ENCODE data around the gene HAND2. TPM values are rescaled to one million over a fixed set of nuclear protein-coding genes. Genes with fewer than 3 reads are reported as not detected.

Gene HAND2
- total and polyA plus RNA-seq, 2 of the 13 experiments (the other 11 are each of a cell fraction or from before 2014, with no cell fraction given) = not detected

DNA sequence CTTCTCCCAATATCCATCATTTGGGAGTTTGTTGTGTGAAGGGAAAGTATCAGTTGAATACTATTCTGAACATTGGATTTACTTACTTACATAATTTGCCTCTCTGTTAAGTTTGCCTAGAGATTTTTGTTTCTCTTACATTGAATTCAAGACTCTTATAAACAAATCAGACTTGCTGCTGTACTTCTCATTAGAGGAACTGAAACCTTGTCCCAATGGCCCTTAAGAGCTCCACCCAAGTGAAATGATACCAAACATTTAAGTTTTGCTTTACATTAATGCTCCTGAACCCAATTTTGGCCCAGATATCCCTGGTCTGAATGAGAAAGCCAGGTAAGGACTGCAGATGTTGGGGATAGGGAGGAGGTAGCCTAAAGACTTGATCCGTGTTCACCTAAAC lies 32.0 kb downstream of the HAND2 start:
- no peak overlapping the region for H3K4me2 ChIP-seq (ENCODE audit: low read depth, low read length)
- no TSS peak for BruUV-seq (replicated peaks)
- H3K9me3 ChIP-seq (ENCODE audit: low read length) = no peaks in the 10 kb centered on the region
- CTCF ChIA-PET (ENCODE audit: low intra/inter-chr PET ratio, low total read pairs) = no interaction called here
- 0 out of 2 replicates have a peak, but pooled peaks cover 8% of the 10 kb centered on the region for H3K4me1 ChIP-seq (ENCODE audit: insufficient read depth, low read length)
- in situ Hi-C loops (cut with HindIII; ENCODE audit: extremely low pct_ligation_motif_present, low pct_unique_long_range_greater_than_20kb) (loop anchor here (10.0 kb wide), 1 partner anchor 183 kb away; no protein-coding TSS in a partner anchor), intact Hi-C loops (cut with micrococcal nuclease; ENCODE audit: unreplicated experiment) (no loop called here)
- no peaks in the 10 kb centered on the region for H4K20me1 ChIP-seq (ENCODE audit: insufficient read depth, low read length)
- peaks cover 0 to 13% of the 10 kb centered on the region in 2 experiments; a peak in 2 of 5 replicates for H3K27me3 ChIP-seq (ENCODE audit: control insufficient read depth in 1 of 2, insufficient read depth in 2 of 2, low read length in 2 of 2)
- no peak overlapping the region for H3K9ac ChIP-seq (ENCODE audit: insufficient read depth, low read depth, low read length)
- ATAC-seq (no peak), DNase-seq (ENCODE audit: low spot score) (no peak), FAIRE-seq (no peak)
- H3K79me2 ChIP-seq (ENCODE audit: insufficient read depth, low read length) = no peaks in the 10 kb centered on the region
- H3K27ac ChIP-seq (ENCODE audit: extremely low read length, insufficient read depth, low read length) = no peak overlapping the region
- WGBS (ENCODE audit: low lambda C conversion rate) = 0% methylated on average over 1 of the region's 1 CpG
- H2AFZ ChIP-seq (ENCODE audit: low read length) = no peak overlapping the region
- POLR2A ChIA-PET = no interaction called here
- no peaks in the 10 kb centered on the region for H3K36me3 ChIP-seq (replicated peaks in 1 of 2; ENCODE audit: control insufficient read depth in 1 of 2, insufficient read depth in 2 of 2, low read length in 2 of 2)
- H3K4me3 ChIP-seq (replicated peaks in 1 of 3; ENCODE audit: insufficient read depth in 1 of 3, low read depth in 2 of 3, low read length in 3 of 3) = no peak overlapping the region
- TF ChIP-seq, protein P1, sequence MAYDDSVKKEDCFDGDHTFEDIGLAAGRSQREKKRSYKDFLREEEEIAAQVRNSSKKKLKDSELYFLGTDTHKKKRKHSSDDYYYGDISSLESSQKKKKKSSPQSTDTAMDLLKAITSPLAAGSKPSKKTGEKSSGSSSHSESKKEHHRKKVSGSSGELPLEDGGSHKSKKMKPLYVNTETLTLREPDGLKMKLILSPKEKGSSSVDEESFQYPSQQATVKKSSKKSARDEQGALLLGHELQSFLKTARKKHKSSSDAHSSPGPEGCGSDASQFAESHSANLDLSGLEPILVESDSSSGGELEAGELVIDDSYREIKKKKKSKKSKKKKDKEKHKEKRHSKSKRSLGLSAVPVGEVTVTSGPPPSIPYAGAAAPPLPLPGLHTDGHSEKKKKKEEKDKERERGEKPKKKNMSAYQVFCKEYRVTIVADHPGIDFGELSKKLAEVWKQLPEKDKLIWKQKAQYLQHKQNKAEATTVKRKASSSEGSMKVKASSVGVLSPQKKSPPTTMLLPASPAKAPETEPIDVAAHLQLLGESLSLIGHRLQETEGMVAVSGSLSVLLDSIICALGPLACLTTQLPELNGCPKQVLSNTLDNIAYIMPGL (CRISPR knock-in tag; IDR thresholded peaks at IDR 0.05; ENCODE audit: borderline replicate concordance in 1 of 2, low read depth in 1 of 2) = no peak
- TF ChIP-seq, protein P2, sequence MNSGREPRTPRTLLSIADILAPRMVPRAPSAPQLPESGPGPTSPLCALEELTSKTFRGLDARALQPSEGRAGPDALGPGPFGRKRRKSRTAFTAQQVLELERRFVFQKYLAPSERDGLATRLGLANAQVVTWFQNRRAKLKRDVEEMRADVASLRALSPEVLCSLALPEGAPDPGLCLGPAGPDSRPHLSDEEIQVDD (CRISPR knock-in tag; IDR thresholded peaks at IDR 0.05; ENCODE audit: borderline replicate concordance) = no peak
- TF ChIP-seq HDAC2 (CRISPR knock-in tag; IDR thresholded peaks at IDR 0.05) (no peak), MAFF (IDR thresholded peaks at IDR 0.05; ENCODE audit: low read depth, low read length) (no peak), CBX2 (IDR thresholded peaks at IDR 0.05; ENCODE audit: low read depth, low read length) (no peak), CBX2 (CRISPR knock-in tag; IDR thresholded peaks at IDR 0.05; ENCODE audit: low read depth) (no peak), SIN3A (IDR thresholded peaks at IDR 0.05; ENCODE audit: borderline replicate concordance, low read depth, low read length) (no peak), HNRNPL (IDR thresholded peaks at IDR 0.05; ENCODE audit: low read depth, low read length) (no peak), HOXA7 (CRISPR knock-in tag; IDR thresholded peaks at IDR 0.05) (no peak), ZNF768 (CRISPR knock-in tag; IDR thresholded peaks at IDR 0.05) (no peak), IKZF1 (IDR thresholded peaks at IDR 0.05) (no peak), ZNF747 (CRISPR knock-in tag; IDR thresholded peaks at IDR 0.05; ENCODE audit: borderline replicate concordance) (no peak)
- TF ChIP-seq, protein P3, sequence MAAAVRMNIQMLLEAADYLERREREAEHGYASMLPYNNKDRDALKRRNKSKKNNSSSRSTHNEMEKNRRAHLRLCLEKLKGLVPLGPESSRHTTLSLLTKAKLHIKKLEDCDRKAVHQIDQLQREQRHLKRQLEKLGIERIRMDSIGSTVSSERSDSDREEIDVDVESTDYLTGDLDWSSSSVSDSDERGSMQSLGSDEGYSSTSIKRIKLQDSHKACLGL (CRISPR knock-in tag; IDR thresholded peaks at IDR 0.05) = no peak
- TF ChIP-seq, protein P4, sequence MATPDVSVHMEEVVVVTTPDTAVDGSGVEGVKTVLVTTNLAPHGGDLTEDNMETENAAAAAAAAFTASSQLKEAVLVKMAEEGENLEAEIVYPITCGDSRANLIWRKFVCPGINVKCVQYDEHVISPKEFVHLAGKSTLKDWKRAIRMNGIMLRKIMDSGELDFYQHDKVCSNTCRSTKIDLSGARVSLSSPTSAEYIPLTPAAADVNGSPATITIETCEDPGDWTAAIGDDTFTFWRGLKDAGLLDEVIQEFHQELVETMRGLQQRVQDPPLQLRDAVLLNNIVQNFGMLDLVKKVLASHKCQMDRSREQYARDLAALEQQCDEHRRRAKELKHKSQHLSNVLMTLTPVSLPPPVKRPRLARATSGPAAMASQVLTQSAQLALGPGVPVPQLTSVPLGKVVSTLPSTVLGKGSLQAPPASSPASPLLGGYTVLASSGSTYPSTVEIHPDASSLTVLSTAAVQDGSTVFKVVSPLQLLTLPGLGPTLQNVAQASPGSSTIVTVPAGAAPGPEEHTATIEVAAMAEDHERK (CRISPR knock-in tag; IDR thresholded peaks at IDR 0.05; ENCODE audit: low read depth) = no peak
- TF ChIP-seq, protein P5, sequence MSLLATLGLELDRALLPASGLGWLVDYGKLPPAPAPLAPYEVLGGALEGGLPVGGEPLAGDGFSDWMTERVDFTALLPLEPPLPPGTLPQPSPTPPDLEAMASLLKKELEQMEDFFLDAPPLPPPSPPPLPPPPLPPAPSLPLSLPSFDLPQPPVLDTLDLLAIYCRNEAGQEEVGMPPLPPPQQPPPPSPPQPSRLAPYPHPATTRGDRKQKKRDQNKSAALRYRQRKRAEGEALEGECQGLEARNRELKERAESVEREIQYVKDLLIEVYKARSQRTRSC (CRISPR knock-in tag; IDR thresholded peaks at IDR 0.05; ENCODE audit: low read depth) = no peak
- TF ChIP-seq, protein P6, sequence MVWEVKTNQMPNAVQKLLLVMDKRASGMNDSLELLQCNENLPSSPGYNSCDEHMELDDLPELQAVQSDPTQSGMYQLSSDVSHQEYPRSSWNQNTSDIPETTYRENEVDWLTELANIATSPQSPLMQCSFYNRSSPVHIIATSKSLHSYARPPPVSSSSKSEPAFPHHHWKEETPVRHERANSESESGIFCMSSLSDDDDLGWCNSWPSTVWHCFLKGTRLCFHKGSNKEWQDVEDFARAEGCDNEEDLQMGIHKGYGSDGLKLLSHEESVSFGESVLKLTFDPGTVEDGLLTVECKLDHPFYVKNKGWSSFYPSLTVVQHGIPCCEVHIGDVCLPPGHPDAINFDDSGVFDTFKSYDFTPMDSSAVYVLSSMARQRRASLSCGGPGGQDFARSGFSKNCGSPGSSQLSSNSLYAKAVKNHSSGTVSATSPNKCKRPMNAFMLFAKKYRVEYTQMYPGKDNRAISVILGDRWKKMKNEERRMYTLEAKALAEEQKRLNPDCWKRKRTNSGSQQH (CRISPR knock-in tag; IDR thresholded peaks at IDR 0.05; ENCODE audit: low read depth) = no peak
